OCI-LY7 (cell line): ENCODE data around the gene FOXP1. TPM values are rescaled to one million over a fixed set of nuclear protein-coding genes. Genes with fewer than 3 reads are reported as not detected.

ENCODE experiments used
- BruUV-seq: library from RNA; stranded (reverse); fragments of 400-500 nt; replicated peaks from 2 replicates; lab custom pipeline; 2021; lab: Mats Ljungman, UMichigan
- CTCF ChIA-PET: fragments of 300-600 bp; sonication (Branson Sonifier 250); formaldehyde crosslinking; loops from one replicate; lab custom pipeline; 2022; ENCODE audit warnings: antibody characterized with exemption; ENCODE audit not compliant: unreplicated experiment; lab: Charles Lee
- POLR2A ChIA-PET: fragments of 300-600 bp; sonication (Branson Sonifier 250); formaldehyde crosslinking; loops from one replicate; lab custom pipeline; 2022; ENCODE audit warnings: antibody characterized with exemption; lab: Charles Lee
- DNase-seq: peaks from one replicate; pipeline ENCODE4 v3.0.0-alpha.2; 2015; ENCODE audit warnings: low spot score
- H2AFZ ChIP-seq: fragments of 200-600 bp; sonication (generic), shearing (Covaris generic); 2 replicates; pipeline ENCODE4 v1.6.1; 2014; ENCODE audit warnings: mild to moderate bottlenecking, antibody characterized with exemption, low read length, moderate library complexity
- H3K27ac ChIP-seq: fragments of 200-600 bp; sonication (generic); 2 replicates; pipeline ENCODE4 v1.5.1; 2014; ENCODE audit warnings: mixed run types, low read depth, mild to moderate bottlenecking, moderate library complexity, low read length, inconsistent platforms; ENCODE audit not compliant: poor library complexity, severe bottlenecking
- H3K36me3 ChIP-seq: fragments of 200-600 bp; sonication (generic); 2 replicates; pipeline ENCODE4 v1.6.1; 2014; ENCODE audit warnings: mild to moderate bottlenecking, antibody characterized with exemption, low read length, moderate library complexity, mixed read lengths; ENCODE audit not compliant: insufficient read depth
- H3K4me1 ChIP-seq: fragments of 200-600 bp; sonication (generic); 2 replicates; pipeline ENCODE4 v1.5.1; 2014; ENCODE audit warnings: mild to moderate bottlenecking, low read length; ENCODE audit not compliant: insufficient read depth, poor library complexity, severe bottlenecking
- H3K4me2 ChIP-seq: fragments of 200-600 bp; sonication (generic); 2 replicates; pipeline ENCODE4 v1.6.1; 2014; ENCODE audit warnings: mild to moderate bottlenecking, low read length
- H3K4me3 ChIP-seq: fragments of 200-600 bp; sonication (generic); 2 replicates; pipeline ENCODE4 v1.5.1; 2014; ENCODE audit warnings: mild to moderate bottlenecking, low read depth, low read length; ENCODE audit not compliant: poor library complexity, severe bottlenecking
- H3K79me2 ChIP-seq: fragments of 200-600 bp; sonication (generic); 2 replicates; pipeline ENCODE4 v1.6.1; 2016; ENCODE audit warnings: low read depth, mild to moderate bottlenecking, low read length, moderate library complexity, mixed read lengths; ENCODE audit not compliant: insufficient read depth
- H3K9me2 ChIP-seq: fragments of 200-600 bp; sonication (generic); 2 replicates; pipeline ENCODE4 v1.6.1; 2016; ENCODE audit warnings: mild to moderate bottlenecking, low read length, mixed read lengths; ENCODE audit not compliant: insufficient read depth
- H3K9me3 ChIP-seq: fragments of 200-600 bp; sonication (generic); 2 replicates; pipeline ENCODE4 v1.6.1; 2014; ENCODE audit warnings: mild to moderate bottlenecking, mixed run types, low read length, mixed read lengths
- H4K20me1 ChIP-seq: fragments of 200-600 bp; sonication (generic); 2 replicates; pipeline ENCODE4 v1.6.1; 2014; ENCODE audit warnings: mild to moderate bottlenecking, antibody characterized with exemption, low read length, moderate library complexity, mixed read lengths; ENCODE audit not compliant: insufficient read depth
- CTCF ChIP-seq: fragments of 200-600 bp; sonication (generic); conservative IDR thresholded peaks from 2 replicates; pipeline ENCODE4 v1.5.1; 2014; ENCODE audit warnings: mild to moderate bottlenecking, antibody characterized with exemption, low read length, moderate library complexity, mixed read lengths
- EZH2phosphoT487 ChIP-seq: fragments of 200-600 bp; sonication (generic); IDR thresholded peaks from 2 replicates; pipeline ENCODE4 v1.6.1; 2018; ENCODE audit warnings: low read depth, borderline replicate concordance, mild to moderate bottlenecking, mixed run types, antibody characterized with exemption, low read length, moderate library complexity, mixed read lengths
- intact Hi-C: fragments of 100-400 bp; cut with micrococcal nuclease; formaldehyde crosslinking; loops from one replicate; pipeline ENCODE4 v1.10.0; 2022; ENCODE audit not compliant: unreplicated experiment
- total RNA-seq, 2 experiments: library from RNA; depleted of rRNA in 1 of 2; stranded (reverse); fragments of >200 nt in 1 of 2; shearing (Covaris generic) in 1 of 2; gene quantifications; 2 replicates each; pipeline ENCODE4 v1.2.3, GENCODE V29; 2014 to 2022

FOXP1 gene
- total RNA-seq, 2 experiments from 2014 or later = 87.3 to 151 TPM

- H3K4me1 ChIP-seq = peaks cover 33% of the 10 kb centered on the region
- ChIA-PET CTCF (no interaction called here), POLR2A (interaction anchor here (0.6 to 1.8 kb wide), 4 partner anchors 10 to 329 kb away, joined by 3 to 6 read pairs (median 3); no protein-coding TSS in a partner anchor)
- H3K9me2 ChIP-seq = no peaks in the 10 kb centered on the region
- no peaks in the 10 kb centered on the region for H3K9me3 ChIP-seq
- peaks cover 7% of the 10 kb centered on the region; the same call in 1 of the 2 replicates for H3K36me3 ChIP-seq
- no peak overlapping the region for H3K4me2 ChIP-seq
- no TSS peak for BruUV-seq
- no peak overlapping the region for H2AFZ ChIP-seq
- H3K4me3 ChIP-seq = no peak overlapping the region
- TF ChIP-seq CTCF (no peak), EZH2phosphoT487 (no peak)
- H3K27ac ChIP-seq = no peak overlapping the region
- no peak for DNase-seq
- intact Hi-C loops = no loop called here
- H3K79me2 ChIP-seq = peaks cover 29% of the 10 kb centered on the region
- no peaks in the 10 kb centered on the region for H4K20me1 ChIP-seq
These were observed 122.4 kb downstream of the FOXP1 start for GRCh38 chr3:71461114-71461513.

- Histone ChIP-seq H3K4me1 (peaks cover 55% of the 10 kb centered on the region), H3K9me3 (no peaks in the 10 kb centered on the region), H2AFZ (no peak overlapping the region), H3K27ac (no peak overlapping the region), H3K36me3 (peaks cover 7% of the 10 kb centered on the region; the same call in 1 of the 2 replicates), H3K79me2 (peaks cover 51% of the 10 kb centered on the region), H3K9me2 (no peaks in the 10 kb centered on the region), H3K4me2 (peak overlapping the region; percentile 91), H3K4me3 (no peak overlapping the region), H4K20me1 (no peaks in the 10 kb centered on the region)
- CTCF ChIA-PET = no interaction called here
- POLR2A ChIA-PET = interaction anchor here (0.7 to 2.1 kb wide), 7 partner anchors 11 to 127 kb away, joined by 3 to 7 read pairs (median 4); no protein-coding TSS in a partner anchor
- TF ChIP-seq EZH2phosphoT487 (no peak), CTCF (no peak)
- no peak for DNase-seq
- BruUV-seq = no TSS peak
- intact Hi-C loops = loop anchor here (5.0 kb wide), 1 partner anchor 37 kb away; no protein-coding TSS in a partner anchor
These were observed 124.6 kb downstream of the FOXP1 start for GRCh38 chr3:71458895-71459294.

- POLR2A ChIA-PET = interaction anchor here (0.6 to 6.0 kb wide), 10 partner anchors 9 to 336 kb away, joined by 3 to 77 read pairs (median 4); no protein-coding TSS in a partner anchor
- Histone ChIP-seq H3K9me2 (no peaks in the 10 kb centered on the region), H3K4me1 (peaks cover 76% of the 10 kb centered on the region), H3K79me2 (peaks cover 72% of the 10 kb centered on the region), H2AFZ (peak overlapping the region; percentile 33; the same call in 1 of the 2 replicates), H3K36me3 (peaks cover 7% of the 10 kb centered on the region; the same call in 1 of the 2 replicates), H3K4me3 (peak overlapping the region; percentile 63), H3K9me3 (no peaks in the 10 kb centered on the region), H3K27ac (peak overlapping the region; percentile 92), H3K4me2 (peak overlapping the region; percentile 91), H4K20me1 (no peaks in the 10 kb centered on the region)
- DNase-seq = no peak
- TF ChIP-seq CTCF = no peak
- no peak for TF ChIP-seq EZH2phosphoT487
- BruUV-seq = no TSS peak
- intact Hi-C loops = loop anchor here (1.0 to 5.0 kb wide), 3 partner anchors 35 to 123 kb away; no protein-coding TSS in a partner anchor
- CTCF ChIA-PET = interaction anchor here (0.7 kb wide), 1 partner anchor 13 kb away, joined by 3 read pairs; no protein-coding TSS in a partner anchor
These were observed 126.7 kb downstream of the FOXP1 start for GRCh38 chr3:71456826-71457225.
